GM18507 (cell line): ENCODE data around the gene OLFML2B.
"Not testable (repeated sequence)": the region's sequence is repeated elsewhere in the genome, so short reads cannot be mapped to it uniquely, and the experiment has no call there.

Experiments
- DNase-seq: peaks from one replicate; pipeline ENCODE4 v3.0.0; 2011; ENCODE audit warnings: low read depth; ENCODE audit not compliant: insufficient read length; ENCODE audit errors: extremely low spot score
- FAIRE-seq: peaks from 2 replicates; lab custom pipeline; 2011; peaks lifted over from hg19 to GRCh38; lab: Jason Lieb, UNC

The OLFML2B gene

DNA sequence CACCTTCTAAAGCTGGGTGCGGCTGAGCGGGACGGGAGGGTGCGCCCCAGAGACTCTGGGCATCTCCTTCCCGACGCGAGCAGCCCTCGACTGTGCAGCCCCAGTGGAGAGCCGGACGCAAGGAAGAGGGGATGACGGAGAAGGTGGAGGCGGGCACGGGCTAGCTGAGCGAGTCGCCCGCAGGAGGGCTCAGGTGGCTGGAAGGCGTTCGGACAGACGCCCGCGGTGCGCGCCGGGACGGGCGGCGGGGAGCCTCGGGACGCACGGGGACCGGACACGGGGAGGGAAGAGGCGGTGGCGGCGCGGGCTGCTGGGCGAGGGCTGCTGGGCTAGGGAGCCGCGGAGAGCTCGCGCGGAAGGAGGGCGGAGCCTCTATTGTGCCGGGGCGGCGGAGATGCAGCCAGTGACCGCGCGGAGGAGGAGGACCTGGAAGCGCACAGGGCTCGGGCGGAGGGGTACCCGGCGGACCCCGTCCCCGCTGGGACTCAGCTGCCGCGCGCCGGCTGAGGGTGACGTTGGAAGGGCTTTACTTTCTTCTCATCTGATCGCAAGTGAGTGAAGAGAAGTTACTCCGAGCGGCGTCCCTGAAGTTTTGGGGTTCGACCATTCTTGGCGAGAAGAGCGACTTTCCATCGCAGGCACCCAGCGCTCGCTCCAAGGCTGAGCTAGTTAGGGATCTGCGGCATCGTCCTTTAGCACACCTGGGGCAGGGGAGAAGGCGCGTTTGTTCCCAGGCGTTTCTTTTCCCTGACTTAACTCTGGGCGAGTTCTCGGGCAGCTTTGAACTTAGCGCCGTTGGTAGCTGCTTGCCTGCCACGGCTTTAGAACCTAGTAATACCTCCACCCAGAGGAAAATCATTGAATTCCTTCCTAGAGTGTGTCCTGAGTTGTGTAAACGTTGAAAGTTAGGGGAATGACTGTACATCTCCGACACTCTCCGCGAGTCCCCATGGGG is at the start of gene OLFML2B:
TSS of gene OLFML2B (minus strand) at position 323 of the 955 bp plus-strand sequence. CDS start 439 bp downstream, outside the sequence.
- no peak for FAIRE-seq
- peak; percentile 26 for DNase-seq

- FAIRE-seq (no peak), DNase-seq (no peak)
Observed at GRCh38 chr1:162072740-162073139, 49.1 kb upstream of the OLFML2B start.

- no peak for FAIRE-seq
- DNase-seq, result no peak
Observed at GRCh38 chr1:162070825-162071224, 47.2 kb upstream of the OLFML2B start.

DNA sequence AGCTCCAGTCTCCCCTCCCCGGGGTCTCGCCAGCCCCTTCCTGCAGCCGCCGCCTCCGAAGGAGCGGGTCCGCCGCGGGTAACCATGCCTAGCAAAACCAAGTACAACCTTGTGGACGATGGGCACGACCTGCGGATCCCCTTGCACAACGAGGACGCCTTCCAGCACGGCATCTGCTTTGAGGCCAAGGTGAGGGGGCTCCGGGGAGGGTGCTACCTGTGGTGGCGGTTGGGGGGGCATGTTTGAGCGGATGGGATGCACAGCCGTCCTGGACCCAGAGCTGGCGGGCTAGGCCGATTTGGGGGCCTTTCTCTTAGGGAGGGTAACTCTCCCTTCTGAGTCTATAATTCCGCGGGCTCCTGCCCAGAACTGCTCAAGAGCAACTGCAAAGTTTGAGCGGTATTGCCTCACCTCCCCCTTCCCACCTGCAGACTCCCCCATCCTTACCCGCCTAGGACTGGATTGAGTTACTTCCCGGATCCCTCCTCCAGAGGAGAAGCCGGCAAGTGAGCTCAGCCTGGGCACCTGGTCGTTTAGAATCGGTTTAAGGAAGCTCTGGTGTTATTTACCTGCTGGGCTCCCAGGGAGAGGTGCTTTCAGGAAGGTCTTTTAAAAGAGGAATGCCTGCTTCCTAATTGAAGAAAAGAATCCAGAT is 46.6 kb upstream of the OLFML2B start:
- no peak for DNase-seq
- FAIRE-seq, result no peak

DNA sequence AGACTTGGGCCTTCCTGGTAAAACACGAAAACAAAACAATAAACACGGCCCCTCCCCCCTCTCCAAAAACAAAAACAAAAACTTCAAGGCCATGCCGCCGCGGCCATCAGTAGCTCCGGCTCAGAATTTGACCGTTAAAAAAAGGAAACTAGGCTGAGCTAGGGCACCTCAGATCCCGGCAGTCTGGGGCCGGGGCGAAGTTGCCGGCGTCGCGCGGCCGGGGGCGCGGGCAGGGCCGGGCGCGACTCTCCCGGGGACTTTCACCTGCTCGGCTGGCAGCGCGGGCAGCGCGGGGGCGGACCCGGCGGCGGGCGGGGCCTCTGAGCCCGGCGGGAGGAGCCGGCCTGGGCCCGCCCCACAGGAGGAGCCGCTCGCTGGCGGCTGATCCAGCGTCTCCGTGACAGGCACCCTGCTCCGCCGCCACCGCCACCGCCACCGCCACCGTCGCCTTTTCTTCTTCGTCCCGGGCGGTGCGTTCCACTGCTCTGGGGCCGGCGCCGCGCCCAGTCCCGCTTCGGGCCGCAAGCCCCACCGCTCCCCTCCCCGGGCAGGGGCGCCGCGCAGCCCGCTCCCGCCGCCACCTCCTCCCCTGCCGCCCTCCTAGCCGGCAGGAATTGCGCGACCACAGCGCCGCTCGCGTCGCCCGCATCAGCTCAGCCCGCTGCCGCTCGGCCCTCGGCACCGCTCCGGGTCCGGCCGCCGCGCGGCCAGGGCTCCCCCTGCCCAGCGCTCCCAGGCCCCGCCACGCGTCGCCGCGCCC is 45.8 kb upstream of the OLFML2B start, which contains the start of gene NOS1AP:
TSS of gene NOS1AP (plus strand) at position 358 of the 760 bp plus-strand sequence. CDS start 487 bp downstream, outside the sequence.
- FAIRE-seq, result peak; percentile 57
- DNase-seq, result peak; percentile 80

DNA sequence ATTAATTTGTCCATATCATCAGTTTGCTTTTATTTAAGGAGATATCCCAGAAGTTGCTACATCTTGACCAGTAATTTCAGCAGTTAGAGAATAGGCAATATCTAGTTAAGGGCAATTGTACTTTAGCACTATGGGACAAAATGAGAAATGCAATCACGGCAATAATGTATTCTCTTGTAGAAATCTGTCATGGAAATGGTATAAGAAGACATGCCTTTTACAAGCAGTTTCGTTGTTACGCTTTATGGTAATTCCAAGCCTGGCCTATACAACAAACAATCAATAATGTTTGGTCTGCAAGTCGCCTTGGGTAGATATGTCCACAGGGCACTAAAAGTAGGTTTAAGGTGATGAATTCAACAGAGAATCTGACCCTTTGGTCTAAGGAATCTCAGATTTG is 44.6 kb upstream of the OLFML2B start:
- DNase-seq (no peak), FAIRE-seq (no peak)

DNA sequence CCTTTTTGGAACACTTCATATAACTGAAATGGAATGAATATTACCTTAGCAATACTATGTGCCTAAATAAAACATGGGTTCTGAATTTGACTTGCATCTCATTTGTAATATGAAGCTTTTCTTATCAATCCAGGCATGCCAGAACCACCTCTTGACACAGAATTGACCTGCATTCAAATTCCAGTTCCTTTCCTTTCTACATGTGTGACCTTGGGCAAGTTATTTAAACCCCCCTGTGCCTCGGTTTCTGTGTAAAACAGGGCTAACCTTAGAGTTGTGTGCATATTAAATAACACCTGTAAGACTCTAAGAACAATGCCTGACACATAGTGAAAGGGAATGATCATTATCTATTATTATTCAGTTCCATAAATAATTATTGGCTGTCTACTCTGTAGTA is 43.8 kb upstream of the OLFML2B start:
- DNase-seq (no peak), FAIRE-seq (no peak)

DNA sequence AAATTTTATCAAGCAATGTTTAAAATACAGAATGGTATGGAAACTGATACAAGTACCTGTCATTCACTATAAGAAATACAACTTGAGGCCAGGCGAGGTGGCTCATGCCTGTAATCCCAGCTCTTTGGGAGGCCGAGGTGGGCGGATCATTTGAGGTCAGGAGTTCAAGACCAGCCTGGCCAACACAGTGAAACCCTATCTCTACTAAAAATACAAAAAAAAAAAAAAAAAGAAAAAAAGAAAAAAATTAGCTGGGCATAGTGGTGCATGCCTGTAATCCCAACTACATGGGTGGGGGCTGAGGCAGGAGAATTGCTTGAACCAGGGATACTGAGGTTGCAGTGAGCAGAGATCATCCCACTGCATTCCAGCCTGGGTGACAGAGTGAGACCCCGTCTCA is 43.2 kb upstream of the OLFML2B start:
- not testable (repeated sequence) for FAIRE-seq, DNase-seq

DNA sequence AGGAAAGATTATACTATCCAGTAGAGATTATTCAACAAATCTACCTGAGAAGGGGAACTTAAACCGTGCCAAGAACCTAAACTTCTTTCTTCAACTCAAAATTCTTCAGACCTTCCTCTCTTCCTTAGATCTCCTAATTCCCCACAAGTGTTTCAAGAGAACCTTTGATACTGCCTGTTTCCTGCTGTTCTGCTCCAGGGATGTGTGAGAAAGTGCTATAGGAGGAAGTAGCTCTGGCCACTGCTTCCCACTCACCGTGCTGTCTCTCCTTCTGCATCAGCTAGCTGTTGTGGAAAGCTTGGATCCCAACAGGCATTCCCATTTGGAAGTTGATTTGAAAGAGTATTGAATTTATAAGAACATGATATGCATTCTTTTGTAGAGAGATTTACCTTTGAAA is 41.3 kb upstream of the OLFML2B start:
- DNase-seq (no peak), FAIRE-seq (no peak)

- FAIRE-seq (no peak), DNase-seq (no peak)
Observed at GRCh38 chr1:162062542-162063015, 38.9 kb upstream of the OLFML2B start.

GRCh38 chr1:162060314-162060713 is 36.6 kb upstream of the OLFML2B start:
- no peak for FAIRE-seq
- DNase-seq, result no peak

DNA sequence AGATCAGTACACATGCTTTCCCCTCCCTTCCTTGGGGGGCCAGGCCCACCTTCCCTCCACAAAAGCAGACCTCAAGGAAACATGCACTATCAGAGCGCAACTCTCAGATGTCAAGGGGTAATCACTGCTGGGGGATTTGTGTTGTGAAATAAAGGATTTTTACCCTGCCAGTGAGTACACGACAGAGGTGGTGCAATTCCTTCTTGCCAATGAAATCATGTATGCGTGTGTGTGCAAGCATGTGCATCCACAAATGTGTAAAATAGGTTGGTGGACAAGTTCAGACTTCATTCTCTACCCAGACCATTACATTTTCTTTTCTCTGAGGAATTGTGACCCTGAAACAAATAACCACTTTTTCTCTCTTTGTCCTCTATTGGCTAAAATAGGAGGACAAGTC is 36.1 kb upstream of the OLFML2B start:
- no peak for FAIRE-seq
- no peak for DNase-seq

DNA sequence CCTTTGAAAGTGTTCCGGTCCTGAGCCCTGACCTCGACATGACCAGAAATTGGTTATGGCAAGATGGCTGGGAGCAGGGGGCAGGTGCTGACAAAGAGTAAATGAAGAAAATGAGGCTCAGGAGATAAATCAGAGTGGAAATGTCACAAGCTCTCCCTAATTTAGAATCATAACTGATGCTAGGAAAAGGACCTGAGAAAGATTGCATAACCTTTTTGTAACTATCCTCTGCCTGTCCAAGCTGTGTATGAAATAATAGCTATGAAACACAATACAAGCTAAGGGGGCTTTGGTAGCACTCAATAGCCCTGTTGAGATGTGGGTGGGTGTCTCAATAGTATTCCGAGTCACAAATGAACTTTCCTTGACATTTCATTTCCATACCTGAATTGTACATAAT is 32.9 kb upstream of the OLFML2B start:
- DNase-seq (no peak), FAIRE-seq (no peak)

- DNase-seq, result peak; percentile 33
- FAIRE-seq, result peak; percentile 31
Observed at GRCh38 chr1:162056043-162056442, 32.4 kb upstream of the OLFML2B start.

DNA sequence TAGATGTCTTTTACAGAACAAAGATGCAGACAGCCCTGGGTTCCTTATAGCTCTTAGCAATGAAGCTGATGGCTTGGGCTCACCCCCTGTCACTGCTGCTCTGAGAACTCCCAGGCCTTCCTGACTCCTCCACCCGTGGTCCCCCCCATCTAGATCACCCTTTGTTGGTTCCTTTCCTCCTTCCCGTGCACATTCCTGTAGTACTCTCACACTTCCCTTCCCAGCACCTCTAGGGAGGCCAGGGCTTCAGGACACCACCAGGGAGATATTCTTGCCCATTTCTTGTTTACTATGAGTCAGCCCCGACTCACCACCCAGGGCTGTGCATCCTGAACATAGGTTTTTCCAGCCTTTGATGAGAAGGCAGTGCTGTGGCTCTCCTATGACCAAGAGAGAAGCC is 31.4 kb upstream of the OLFML2B start:
- no peak for FAIRE-seq
- no peak for DNase-seq

DNA sequence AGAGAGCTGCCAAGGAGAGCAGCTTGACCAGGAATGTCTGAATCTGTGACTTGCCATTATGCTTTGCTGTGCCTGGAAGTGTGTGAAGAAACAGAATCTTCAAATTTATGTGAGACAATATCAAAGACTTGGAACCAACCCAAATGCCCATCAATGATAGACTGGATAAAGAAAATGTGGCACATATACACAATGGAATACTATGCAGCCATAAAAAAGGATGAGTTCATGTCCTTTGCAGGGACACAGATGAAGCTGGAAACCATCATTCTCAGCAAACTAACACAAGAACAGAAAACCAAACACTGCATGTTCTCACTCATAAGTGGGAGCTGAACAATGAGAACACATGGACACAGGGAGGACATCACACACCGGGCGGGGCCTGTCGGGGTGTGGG is 30.3 kb upstream of the OLFML2B start:
- not testable (repeated sequence) for DNase-seq, FAIRE-seq

DNA sequence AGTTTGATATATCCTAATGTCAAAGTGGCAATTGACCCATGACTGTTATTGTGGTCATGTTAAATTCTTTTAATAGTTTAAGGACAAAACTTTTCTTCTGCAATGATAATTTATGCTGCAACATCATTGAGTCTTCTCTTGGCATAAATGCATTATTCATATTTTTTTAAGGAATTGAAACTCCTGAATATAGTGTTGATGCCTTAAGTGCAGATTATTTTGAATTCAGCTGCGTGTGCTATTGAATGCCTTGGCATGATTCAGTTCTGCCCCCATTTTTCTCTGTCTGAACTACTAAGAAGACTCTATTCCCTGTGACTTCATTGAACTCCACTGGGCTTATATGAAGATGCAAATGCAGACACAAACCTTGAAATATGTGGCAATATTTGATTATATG is 23.3 kb upstream of the OLFML2B start:
- FAIRE-seq (no peak), DNase-seq (no peak)

DNA sequence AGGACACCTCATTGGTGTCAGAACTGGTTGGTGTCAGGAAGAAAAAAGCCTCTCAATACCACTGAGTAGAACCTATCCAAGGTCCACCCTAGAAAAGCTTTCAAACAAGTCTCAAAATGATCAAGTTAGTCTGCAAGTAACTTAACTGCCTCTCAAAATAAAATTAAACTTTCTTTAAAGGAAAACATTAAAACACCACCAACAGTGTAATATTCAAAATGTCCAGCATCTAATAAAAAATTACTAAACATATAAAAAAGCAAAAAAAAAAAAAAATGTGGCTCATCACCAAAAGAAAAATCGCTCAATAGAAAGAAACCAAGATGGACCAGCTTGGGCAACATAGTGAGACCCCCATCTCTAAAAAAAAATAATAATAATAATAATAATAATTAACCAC is 18.7 kb upstream of the OLFML2B start:
- FAIRE-seq (no peak), DNase-seq (no peak)

- DNase-seq (no peak), FAIRE-seq (no peak)
Observed at GRCh38 chr1:162040657-162041056, 17.0 kb upstream of the OLFML2B start.

DNA sequence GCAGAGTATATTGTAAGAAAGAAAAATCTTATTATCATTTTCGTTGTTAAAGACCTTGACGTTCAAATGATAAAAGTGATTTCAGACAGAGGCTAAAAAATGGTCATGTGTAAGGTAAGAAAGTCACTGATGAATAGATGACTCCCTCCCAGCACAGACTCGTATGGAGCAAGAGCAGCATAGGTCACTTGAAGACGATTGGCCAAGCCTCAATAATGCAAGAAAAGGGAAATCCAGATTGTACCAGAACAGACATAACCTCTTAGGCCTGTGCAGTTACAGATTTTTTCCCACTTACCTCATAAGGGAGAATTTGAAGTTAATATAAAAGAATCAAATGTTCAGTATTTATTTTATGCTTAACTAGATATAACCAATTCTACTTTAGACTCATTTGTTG is 16.3 kb upstream of the OLFML2B start:
- FAIRE-seq (peak; percentile 39), DNase-seq (no peak)
